K562 (cell line): ENCODE data around the gene SLC30A10. TPM values are rescaled to one million over a fixed set of nuclear protein-coding genes. Genes with fewer than 3 reads are reported as not detected.

ENCODE experiments used
- E2F3 ChIP-seq: fragments of 250-450 bp; sonication (Bioruptor Pico); IDR thresholded peaks from 2 replicates; pipeline ENCODE4 v1.4.0; 2020; ENCODE audit warnings: mild to moderate bottlenecking
- EP300 ChIP-seq: IDR thresholded peaks from 2 replicates; pipeline ENCODE4 v1.6.1; 2012; ENCODE audit warnings: low read length, improper control_type of control experiment
- FOSL1 ChIP-seq: fragments of 200-800 bp; sonication (Bioruptor generic); conservative IDR thresholded peaks from 2 replicates; pipeline ENCODE4 v1.6.1; 2016; ENCODE audit warnings: missing genetic modification characterization, missing compliant biosample characterization
- HCFC1 ChIP-seq: IDR thresholded peaks from 2 replicates; pipeline ENCODE4 v1.6.1; 2012; ENCODE audit warnings: low read depth, low read length, improper control_type of control experiment
- HDAC6 ChIP-seq: IDR thresholded peaks from 2 replicates; pipeline ENCODE4 v1.6.1; 2012; ENCODE audit warnings: low read depth, mild to moderate bottlenecking, control low read depth, inconsistent platforms, low read length, moderate library complexity
- HNRNPK ChIP-seq: fragments of 200-400 bp; formaldehyde crosslinking; IDR thresholded peaks from one replicate; pipeline ENCODE4 v1.6.1; 2018; ENCODE audit warnings: mild to moderate bottlenecking, low read depth, low read length; ENCODE audit not compliant: poor library complexity, severe bottlenecking
- NFATC3 ChIP-seq: fragments of 450-650 bp; IDR thresholded peaks from 2 replicates; pipeline ENCODE4 v1.6.1; 2017; ENCODE audit warnings: mild to moderate bottlenecking
- OTX1 ChIP-seq: fragments of 450-650 bp; formaldehyde crosslinking; IDR thresholded peaks from 2 replicates; pipeline ENCODE4 v1.4.0; 2022; ENCODE audit warnings: mild to moderate bottlenecking
- ZNF316 ChIP-seq: fragments of 450-650 bp; IDR thresholded peaks from 2 replicates; pipeline ENCODE4 v1.6.1; 2016
- ZNF324 ChIP-seq: fragments of 250-450 bp; sonication (Bioruptor Pico); IDR thresholded peaks from 2 replicates; pipeline ENCODE4 v1.4.0; 2020; ENCODE audit warnings: mild to moderate bottlenecking
- ZNF586 ChIP-seq: fragments of 450-650 bp; formaldehyde crosslinking; conservative IDR thresholded peaks from 2 replicates; pipeline ENCODE4 v1.4.0; 2020; ENCODE audit warnings: mild to moderate bottlenecking, moderate library complexity
- ZNF79 ChIP-seq: fragments of 250-450 bp; sonication (Bioruptor Pico); IDR thresholded peaks from 2 replicates; pipeline ENCODE4 v1.4.0; 2020; ENCODE audit warnings: low read depth, mild to moderate bottlenecking, moderate library complexity
- polyA plus RNA-seq, 8 experiments: library from polyadenylated mRNA; depleted of rRNA in 4 of 8; stranded (reverse) in 5 of 8; unstranded in 3 of 8; fragments of >200 nt; fragmentation: Nextera tagmentation in 2 of 8; fragmentation: Illumina TruSeq in 1 of 8; extraction: Ambion mirVana in 2 of 8; extraction: Trizol in 1 of 8; gene quantifications; 2 replicates each; pipeline versions ENCODE4 v1.2.1 to v1.2.3, GENCODE V29; 2011 to 2014; ENCODE audit warnings: inconsistent platforms in 1 of 8, missing spikeins in 1 of 8
- total RNA-seq, 7 experiments: library from RNA; depleted of rRNA in 6 of 7; stranded (reverse); fragments of >200 nt in 6 of 7; fragmentation: Illumina TruSeq in 2 of 7; extraction: Trizol in 2 of 7; gene quantifications; 2 replicates each; pipeline versions ENCODE4 v1.2.1 to v1.2.3, GENCODE V29; 2011 to 2021; ENCODE audit warnings: low replicate concordance in 1 of 7
- TF ChIP-seq, protein P1 (sequence below): fragments of 200-600 bp; sonication (generic); IDR thresholded peaks from one replicate; pipeline ENCODE4 v1.6.1; 2012; ENCODE audit warnings: mild to moderate bottlenecking, low read depth, low read length, inconsistent platforms
- TF ChIP-seq, protein P2 (sequence below): fragments of 450-650 bp; IDR thresholded peaks from 2 replicates; pipeline ENCODE4 v1.6.1; 2016; ENCODE audit warnings: borderline replicate concordance

Gene SLC30A10
- total and polyA plus RNA-seq, 9 of the 15 experiments (the other 6 are each of a cell fraction or from before 2014, with no cell fraction given), result 2.6 to 11.3 (median 7.1) TPM

DNA sequence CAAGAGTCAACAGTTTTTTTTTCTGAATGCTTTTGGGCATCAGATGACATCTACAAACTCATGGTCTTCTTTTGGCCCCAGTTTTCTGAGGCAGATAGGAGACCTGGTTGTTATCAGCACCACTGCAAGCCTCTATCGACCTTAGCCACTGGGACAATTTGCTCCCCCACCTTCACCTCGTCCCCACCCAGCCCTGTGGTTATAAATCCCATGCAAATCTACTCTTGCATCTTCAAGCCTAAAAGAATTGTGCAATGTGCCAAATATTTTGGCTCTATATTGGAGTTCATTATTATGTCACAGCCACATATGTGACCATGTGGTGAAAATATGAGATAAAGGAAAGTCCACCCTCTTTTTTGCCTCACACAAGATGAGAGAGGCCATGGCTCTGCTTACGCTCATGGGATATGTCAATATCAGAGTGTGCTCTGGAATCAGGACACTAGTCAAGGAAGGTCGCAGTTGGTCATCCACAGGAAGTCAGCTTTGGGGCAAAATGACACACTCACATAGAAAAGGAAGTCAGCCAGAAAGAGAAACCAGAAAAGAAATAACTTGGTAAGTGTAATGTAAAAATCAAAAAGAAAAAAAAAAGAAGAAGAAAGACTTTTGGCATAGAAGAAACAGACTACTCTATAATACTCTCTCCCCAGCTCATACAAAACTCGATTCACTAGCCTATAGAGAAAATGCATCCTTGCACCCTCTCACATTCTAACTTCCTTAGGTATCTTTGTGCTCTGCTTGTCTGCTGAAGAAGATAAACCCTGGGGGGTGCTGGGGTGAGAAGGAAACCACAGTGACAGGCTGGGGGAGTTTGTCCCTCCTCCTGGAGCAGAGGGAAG, 21.2 kb downstream of the SLC30A10 start (continued):
- TF ChIP-seq, protein P1, sequence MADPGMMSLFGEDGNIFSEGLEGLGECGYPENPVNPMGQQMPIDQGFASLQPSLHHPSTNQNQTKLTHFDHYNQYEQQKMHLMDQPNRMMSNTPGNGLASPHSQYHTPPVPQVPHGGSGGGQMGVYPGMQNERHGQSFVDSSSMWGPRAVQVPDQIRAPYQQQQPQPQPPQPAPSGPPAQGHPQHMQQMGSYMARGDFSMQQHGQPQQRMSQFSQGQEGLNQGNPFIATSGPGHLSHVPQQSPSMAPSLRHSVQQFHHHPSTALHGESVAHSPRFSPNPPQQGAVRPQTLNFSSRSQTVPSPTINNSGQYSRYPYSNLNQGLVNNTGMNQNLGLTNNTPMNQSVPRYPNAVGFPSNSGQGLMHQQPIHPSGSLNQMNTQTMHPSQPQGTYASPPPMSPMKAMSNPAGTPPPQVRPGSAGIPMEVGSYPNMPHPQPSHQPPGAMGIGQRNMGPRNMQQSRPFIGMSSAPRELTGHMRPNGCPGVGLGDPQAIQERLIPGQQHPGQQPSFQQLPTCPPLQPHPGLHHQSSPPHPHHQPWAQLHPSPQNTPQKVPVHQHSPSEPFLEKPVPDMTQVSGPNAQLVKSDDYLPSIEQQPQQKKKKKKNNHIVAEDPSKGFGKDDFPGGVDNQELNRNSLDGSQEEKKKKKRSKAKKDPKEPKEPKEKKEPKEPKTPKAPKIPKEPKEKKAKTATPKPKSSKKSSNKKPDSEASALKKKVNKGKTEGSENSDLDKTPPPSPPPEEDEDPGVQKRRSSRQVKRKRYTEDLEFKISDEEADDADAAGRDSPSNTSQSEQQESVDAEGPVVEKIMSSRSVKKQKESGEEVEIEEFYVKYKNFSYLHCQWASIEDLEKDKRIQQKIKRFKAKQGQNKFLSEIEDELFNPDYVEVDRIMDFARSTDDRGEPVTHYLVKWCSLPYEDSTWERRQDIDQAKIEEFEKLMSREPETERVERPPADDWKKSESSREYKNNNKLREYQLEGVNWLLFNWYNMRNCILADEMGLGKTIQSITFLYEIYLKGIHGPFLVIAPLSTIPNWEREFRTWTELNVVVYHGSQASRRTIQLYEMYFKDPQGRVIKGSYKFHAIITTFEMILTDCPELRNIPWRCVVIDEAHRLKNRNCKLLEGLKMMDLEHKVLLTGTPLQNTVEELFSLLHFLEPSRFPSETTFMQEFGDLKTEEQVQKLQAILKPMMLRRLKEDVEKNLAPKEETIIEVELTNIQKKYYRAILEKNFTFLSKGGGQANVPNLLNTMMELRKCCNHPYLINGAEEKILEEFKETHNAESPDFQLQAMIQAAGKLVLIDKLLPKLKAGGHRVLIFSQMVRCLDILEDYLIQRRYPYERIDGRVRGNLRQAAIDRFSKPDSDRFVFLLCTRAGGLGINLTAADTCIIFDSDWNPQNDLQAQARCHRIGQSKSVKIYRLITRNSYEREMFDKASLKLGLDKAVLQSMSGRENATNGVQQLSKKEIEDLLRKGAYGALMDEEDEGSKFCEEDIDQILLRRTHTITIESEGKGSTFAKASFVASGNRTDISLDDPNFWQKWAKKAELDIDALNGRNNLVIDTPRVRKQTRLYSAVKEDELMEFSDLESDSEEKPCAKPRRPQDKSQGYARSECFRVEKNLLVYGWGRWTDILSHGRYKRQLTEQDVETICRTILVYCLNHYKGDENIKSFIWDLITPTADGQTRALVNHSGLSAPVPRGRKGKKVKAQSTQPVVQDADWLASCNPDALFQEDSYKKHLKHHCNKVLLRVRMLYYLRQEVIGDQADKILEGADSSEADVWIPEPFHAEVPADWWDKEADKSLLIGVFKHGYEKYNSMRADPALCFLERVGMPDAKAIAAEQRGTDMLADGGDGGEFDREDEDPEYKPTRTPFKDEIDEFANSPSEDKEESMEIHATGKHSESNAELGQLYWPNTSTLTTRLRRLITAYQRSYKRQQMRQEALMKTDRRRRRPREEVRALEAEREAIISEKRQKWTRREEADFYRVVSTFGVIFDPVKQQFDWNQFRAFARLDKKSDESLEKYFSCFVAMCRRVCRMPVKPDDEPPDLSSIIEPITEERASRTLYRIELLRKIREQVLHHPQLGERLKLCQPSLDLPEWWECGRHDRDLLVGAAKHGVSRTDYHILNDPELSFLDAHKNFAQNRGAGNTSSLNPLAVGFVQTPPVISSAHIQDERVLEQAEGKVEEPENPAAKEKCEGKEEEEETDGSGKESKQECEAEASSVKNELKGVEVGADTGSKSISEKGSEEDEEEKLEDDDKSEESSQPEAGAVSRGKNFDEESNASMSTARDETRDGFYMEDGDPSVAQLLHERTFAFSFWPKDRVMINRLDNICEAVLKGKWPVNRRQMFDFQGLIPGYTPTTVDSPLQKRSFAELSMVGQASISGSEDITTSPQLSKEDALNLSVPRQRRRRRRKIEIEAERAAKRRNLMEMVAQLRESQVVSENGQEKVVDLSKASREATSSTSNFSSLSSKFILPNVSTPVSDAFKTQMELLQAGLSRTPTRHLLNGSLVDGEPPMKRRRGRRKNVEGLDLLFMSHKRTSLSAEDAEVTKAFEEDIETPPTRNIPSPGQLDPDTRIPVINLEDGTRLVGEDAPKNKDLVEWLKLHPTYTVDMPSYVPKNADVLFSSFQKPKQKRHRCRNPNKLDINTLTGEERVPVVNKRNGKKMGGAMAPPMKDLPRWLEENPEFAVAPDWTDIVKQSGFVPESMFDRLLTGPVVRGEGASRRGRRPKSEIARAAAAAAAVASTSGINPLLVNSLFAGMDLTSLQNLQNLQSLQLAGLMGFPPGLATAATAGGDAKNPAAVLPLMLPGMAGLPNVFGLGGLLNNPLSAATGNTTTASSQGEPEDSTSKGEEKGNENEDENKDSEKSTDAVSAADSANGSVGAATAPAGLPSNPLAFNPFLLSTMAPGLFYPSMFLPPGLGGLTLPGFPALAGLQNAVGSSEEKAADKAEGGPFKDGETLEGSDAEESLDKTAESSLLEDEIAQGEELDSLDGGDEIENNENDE, result no peak
- peak; percentile 26; the same call in 1 of the 2 replicates for TF ChIP-seq ZNF316
- peak; percentile 75 for TF ChIP-seq FOSL1 (tag)
- TF ChIP-seq HCFC1, result no peak
- no peak; the same call in 1 of the 2 replicates for TF ChIP-seq OTX1 (CRISPR knock-in tag)
- no peak for TF ChIP-seq HDAC6
- no peak for TF ChIP-seq ZNF79 (CRISPR knock-in tag)
- peak; percentile 98 for TF ChIP-seq EP300
- TF ChIP-seq, protein P2, sequence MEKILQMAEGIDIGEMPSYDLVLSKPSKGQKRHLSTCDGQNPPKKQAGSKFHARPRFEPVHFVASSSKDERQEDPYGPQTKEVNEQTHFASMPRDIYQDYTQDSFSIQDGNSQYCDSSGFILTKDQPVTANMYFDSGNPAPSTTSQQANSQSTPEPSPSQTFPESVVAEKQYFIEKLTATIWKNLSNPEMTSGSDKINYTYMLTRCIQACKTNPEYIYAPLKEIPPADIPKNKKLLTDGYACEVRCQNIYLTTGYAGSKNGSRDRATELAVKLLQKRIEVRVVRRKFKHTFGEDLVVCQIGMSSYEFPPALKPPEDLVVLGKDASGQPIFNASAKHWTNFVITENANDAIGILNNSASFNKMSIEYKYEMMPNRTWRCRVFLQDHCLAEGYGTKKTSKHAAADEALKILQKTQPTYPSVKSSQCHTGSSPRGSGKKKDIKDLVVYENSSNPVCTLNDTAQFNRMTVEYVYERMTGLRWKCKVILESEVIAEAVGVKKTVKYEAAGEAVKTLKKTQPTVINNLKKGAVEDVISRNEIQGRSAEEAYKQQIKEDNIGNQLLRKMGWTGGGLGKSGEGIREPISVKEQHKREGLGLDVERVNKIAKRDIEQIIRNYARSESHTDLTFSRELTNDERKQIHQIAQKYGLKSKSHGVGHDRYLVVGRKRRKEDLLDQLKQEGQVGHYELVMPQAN, result peak; percentile 61
- TF ChIP-seq HNRNPK, result no peak
- no peak for TF ChIP-seq E2F3 (CRISPR knock-in tag)
- TF ChIP-seq ZNF324 (CRISPR knock-in tag), result no peak
- peak; percentile 74 for TF ChIP-seq NFATC3
- no peak for TF ChIP-seq ZNF586 (CRISPR knock-in tag)
